DND-41 (cell line): Measurements from ENCODE around the gene PIGQ.

Experiments used
- ATAC-seq: fragments of 200-7000 bp; cut with Tn5 transposase; 3 replicates; pipeline ENCODE4 v1.9.1; 2021; ENCODE audit warnings: low read depth; ENCODE audit not compliant: insufficient read depth
- DNase-seq: peaks from one replicate; pipeline ENCODE4 v3.0.0-alpha.2; 2020
- H2AFZ ChIP-seq: 2 replicates; pipeline ENCODE4 v1.6.0; 2012; ENCODE audit warnings: low read depth, low read length
- H3K27ac ChIP-seq: 2 replicates; pipeline ENCODE4 v1.5.1; 2012; ENCODE audit warnings: low read length, inconsistent platforms
- H3K27me3 ChIP-seq: fragments of 200-600 bp; sonication (generic); 2 replicates; pipeline ENCODE4 v1.6.0; 2012; ENCODE audit warnings: low read length, mild to moderate bottlenecking, inconsistent platforms; ENCODE audit not compliant: insufficient read depth, poor library complexity
- H3K36me3 ChIP-seq: 2 replicates; pipeline ENCODE4 v1.5.1; 2012; ENCODE audit warnings: low read length, inconsistent platforms; ENCODE audit not compliant: insufficient read depth
- H3K4me1 ChIP-seq: 2 replicates; pipeline ENCODE4 v1.5.1; 2012; ENCODE audit warnings: mild to moderate bottlenecking, low read length; ENCODE audit not compliant: insufficient read depth
- H3K4me2 ChIP-seq: 2 replicates; pipeline ENCODE4 v1.6.0; 2012; ENCODE audit warnings: mild to moderate bottlenecking, moderate library complexity, low read length, inconsistent platforms; ENCODE audit not compliant: insufficient read depth
- H3K4me3 ChIP-seq, 2 experiments: fragments of 200-600 bp in 1 of 2; shearing (Covaris generic) in 1 of 2; 2 replicates each; pipeline ENCODE4 v1.5.1; 2012 to 2016; ENCODE audit warnings: inconsistent platforms in 2 of 2, low read length in 2 of 2, mild to moderate bottlenecking in 2 of 2, low read depth in 1 of 2, moderate library complexity in 1 of 2
- H3K79me2 ChIP-seq: 2 replicates; pipeline ENCODE4 v1.6.0; 2012; ENCODE audit warnings: low read length, inconsistent platforms; ENCODE audit not compliant: insufficient read depth
- H3K9ac ChIP-seq: 2 replicates; pipeline ENCODE4 v1.6.0; 2012; ENCODE audit warnings: low read depth, mild to moderate bottlenecking, inconsistent platforms, low read length, moderate library complexity
- H3K9me3 ChIP-seq: 2 replicates; pipeline ENCODE4 v1.5.1; 2012; ENCODE audit warnings: low read length, moderate library complexity, mild to moderate bottlenecking, inconsistent platforms; ENCODE audit not compliant: insufficient read depth, severe bottlenecking
- H4K20me1 ChIP-seq: 2 replicates; pipeline ENCODE4 v1.6.0; 2012; ENCODE audit warnings: low read length; ENCODE audit not compliant: insufficient read depth
- EZH2 ChIP-seq: IDR thresholded peaks from 3 replicates; pipeline ENCODE4 v1.6.1; 2012; ENCODE audit warnings: borderline replicate concordance, low read depth, mild to moderate bottlenecking, moderate library complexity, low read length, inconsistent platforms; ENCODE audit not compliant: severe bottlenecking
- TF ChIP-seq, protein P1 (sequence below): IDR thresholded peaks from 2 replicates; pipeline ENCODE4 v1.5.1; 2012; ENCODE audit warnings: borderline replicate concordance, low read length, moderate library complexity, mild to moderate bottlenecking; ENCODE audit not compliant: poor library complexity, severe bottlenecking; ENCODE audit errors: extremely low read depth

The PIGQ gene

GRCh38 chr16:530111-530817, 39.5 kb upstream of the PIGQ start:
- DNase-seq (no peak), ATAC-seq (no peak)
- no peaks in the 10 kb centered on the region for H3K9me3 ChIP-seq
- H3K27me3 ChIP-seq: no peaks in the 10 kb centered on the region
- peaks cover 91% of the 10 kb centered on the region for H3K79me2 ChIP-seq
- no peak overlapping the region for H3K27ac ChIP-seq
- H3K4me2 ChIP-seq: peak overlapping the region; percentile 94; the same call in 1 of the 2 replicates
- H4K20me1 ChIP-seq: peaks cover 71% of the 10 kb centered on the region
- TF ChIP-seq, protein P1, sequence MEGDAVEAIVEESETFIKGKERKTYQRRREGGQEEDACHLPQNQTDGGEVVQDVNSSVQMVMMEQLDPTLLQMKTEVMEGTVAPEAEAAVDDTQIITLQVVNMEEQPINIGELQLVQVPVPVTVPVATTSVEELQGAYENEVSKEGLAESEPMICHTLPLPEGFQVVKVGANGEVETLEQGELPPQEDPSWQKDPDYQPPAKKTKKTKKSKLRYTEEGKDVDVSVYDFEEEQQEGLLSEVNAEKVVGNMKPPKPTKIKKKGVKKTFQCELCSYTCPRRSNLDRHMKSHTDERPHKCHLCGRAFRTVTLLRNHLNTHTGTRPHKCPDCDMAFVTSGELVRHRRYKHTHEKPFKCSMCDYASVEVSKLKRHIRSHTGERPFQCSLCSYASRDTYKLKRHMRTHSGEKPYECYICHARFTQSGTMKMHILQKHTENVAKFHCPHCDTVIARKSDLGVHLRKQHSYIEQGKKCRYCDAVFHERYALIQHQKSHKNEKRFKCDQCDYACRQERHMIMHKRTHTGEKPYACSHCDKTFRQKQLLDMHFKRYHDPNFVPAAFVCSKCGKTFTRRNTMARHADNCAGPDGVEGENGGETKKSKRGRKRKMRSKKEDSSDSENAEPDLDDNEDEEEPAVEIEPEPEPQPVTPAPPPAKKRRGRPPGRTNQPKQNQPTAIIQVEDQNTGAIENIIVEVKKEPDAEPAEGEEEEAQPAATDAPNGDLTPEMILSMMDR: no peak
- no peak for TF ChIP-seq EZH2
- H3K4me3 ChIP-seq: no peak overlapping the region; a peak in 1 of 4 replicates
- H3K9ac ChIP-seq: peak overlapping the region; percentile 81; the same call in 1 of the 2 replicates
- H3K36me3 ChIP-seq: peaks cover 31% of the 10 kb centered on the region
- no peak overlapping the region for H2AFZ ChIP-seq
- peaks cover 35% of the 10 kb centered on the region for H3K4me1 ChIP-seq

DNA sequence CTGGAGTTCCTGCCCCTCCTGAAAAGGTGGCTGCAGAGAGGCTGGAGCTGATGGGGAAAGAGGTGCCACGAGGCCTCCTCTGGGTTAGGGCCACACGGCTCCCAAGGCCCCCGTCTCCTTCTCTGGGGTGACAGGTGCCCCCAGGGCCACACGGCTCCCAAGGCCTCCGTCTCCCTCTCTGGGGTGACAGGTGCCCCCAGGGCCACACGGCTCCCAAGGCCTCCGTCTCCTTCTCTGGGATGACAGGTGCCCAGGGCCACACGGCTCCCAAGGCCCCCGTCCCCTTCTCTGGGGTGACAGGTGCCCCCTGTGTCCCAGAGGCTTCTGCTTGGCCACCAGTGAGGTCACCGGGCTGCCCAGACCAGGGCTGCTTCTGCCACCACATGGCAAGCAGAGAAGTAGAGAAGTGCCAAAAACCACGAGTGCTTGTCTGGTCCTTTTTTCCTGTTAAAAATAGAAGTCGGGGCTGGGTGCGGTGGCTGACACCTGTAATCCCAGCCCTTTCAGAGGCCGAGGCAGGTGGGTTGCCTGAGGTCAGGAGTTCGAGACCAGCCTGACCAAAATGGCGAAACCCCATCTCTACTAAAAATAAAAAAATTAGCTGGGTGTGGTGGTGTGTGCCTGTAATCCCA, 38.2 kb upstream of the PIGQ start:
- Histone ChIP-seq H3K4me3 (no peak overlapping the region), H3K9me3 (no peaks in the 10 kb centered on the region), H3K27me3 (no peaks in the 10 kb centered on the region), H3K27ac (no peak overlapping the region), H3K36me3 (peaks cover 40% of the 10 kb centered on the region), H3K9ac (no peak overlapping the region), H3K4me1 (peaks cover 22% of the 10 kb centered on the region), H4K20me1 (peaks cover 72% of the 10 kb centered on the region), H2AFZ (no peak overlapping the region), H3K4me2 (no peak overlapping the region), H3K79me2 (peaks cover 91% of the 10 kb centered on the region)
- DNase-seq: no peak
- no peak for TF ChIP-seq EZH2
- TF ChIP-seq, protein P1: no peak
- no peak for ATAC-seq

DNA sequence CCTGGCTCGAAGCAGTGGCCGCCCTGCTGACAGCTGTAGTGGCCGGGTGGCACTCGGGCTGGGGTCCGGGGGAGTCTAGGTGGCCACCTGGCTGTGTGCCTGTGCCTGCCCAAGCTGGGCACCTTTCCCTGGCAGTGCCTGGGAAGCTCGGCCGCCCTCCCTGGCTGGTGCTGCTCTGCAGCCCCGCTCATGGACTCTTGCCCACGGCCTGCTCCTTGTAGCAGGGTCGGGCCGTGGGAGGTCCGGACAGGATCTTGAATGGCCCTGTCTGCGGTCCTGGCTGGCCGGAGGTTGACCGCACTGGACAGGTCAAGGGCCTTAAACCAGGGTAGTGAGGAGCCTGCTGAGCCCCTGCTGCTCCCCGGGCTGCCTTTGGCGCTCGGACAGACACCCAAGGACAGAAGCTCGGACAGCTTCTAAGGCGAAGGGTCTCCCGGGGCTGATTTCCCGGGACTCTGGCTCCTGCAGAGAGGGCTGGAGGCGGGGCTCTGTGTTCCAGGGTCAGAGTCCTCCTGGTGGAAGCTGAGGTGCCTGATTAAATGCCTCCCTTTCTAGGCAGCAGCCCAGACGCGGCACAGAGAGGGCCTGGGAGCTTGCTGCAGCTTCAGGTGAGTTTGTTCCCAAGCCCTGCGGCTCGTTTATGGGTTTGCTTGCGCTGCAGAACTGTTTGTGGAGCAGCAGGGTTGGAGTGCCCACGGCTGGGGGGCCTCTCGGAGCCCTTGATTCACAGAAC, 36.2 kb upstream of the PIGQ start:
- Histone ChIP-seq H2AFZ (no peak overlapping the region), H3K4me1 (peaks cover 20% of the 10 kb centered on the region), H3K27me3 (no peaks in the 10 kb centered on the region), H3K9me3 (no peaks in the 10 kb centered on the region), H3K9ac (no peak overlapping the region), H3K79me2 (peaks cover 95% of the 10 kb centered on the region), H3K36me3 (peaks cover 56% of the 10 kb centered on the region), H3K27ac (no peak overlapping the region), H4K20me1 (peaks cover 88% of the 10 kb centered on the region), H3K4me3 (no peak overlapping the region), H3K4me2 (no peak overlapping the region)
- ATAC-seq: no peak
- DNase-seq: no peak
- no peak for TF ChIP-seq EZH2
- TF ChIP-seq, protein P1: no peak
